Vagina (tissue), 2 donors: Measurements from ENCODE around the gene EEF1A2. TPM values are rescaled to one million over a fixed set of nuclear protein-coding genes. Genes with fewer than 3 reads are reported as not detected.

ENCODE experiments used
- DNase-seq, 2 donors: peaks; one replicate each; pipeline ENCODE4 v3.0.0-alpha.2; 2017; ENCODE audit errors: extremely low spot score in 2 of 2
- H3K27ac ChIP-seq: fragments of 200-600 bp; sonication (generic); one replicate; pipeline ENCODE4 v1.5.1; 2019
- H3K27me3 ChIP-seq: fragments of 200-600 bp; sonication (generic); one replicate; pipeline ENCODE4 v1.5.1; 2019
- H3K36me3 ChIP-seq, 2 donors: fragments of 200-600 bp; sonication (generic); one replicate each; pipeline ENCODE4 v1.5.1; 2017 to 2019
- H3K4me1 ChIP-seq: fragments of 200-600 bp; sonication (generic); one replicate; pipeline ENCODE4 v1.5.1; 2019
- H3K4me3 ChIP-seq, 2 donors: fragments of 200-600 bp; sonication (generic); 1 replicate in 1 of 2; 2 replicates in 1 of 2; pipeline ENCODE4 v1.5.1; 2016 to 2019
- H3K9me3 ChIP-seq: fragments of 200-600 bp; sonication (generic); one replicate; pipeline ENCODE4 v1.5.1; 2019
- CTCF ChIP-seq, 3 experiments: fragments of 450-650 bp in 2 of 3; fragments of 200-600 bp in 1 of 3; sonication (generic) in 1 of 3; IDR thresholded peaks; one replicate each; pipeline ENCODE4 v1.5.1; 2017 to 2019; ENCODE audit warnings: antibody characterized with exemption in 3 of 3, mild to moderate bottlenecking in 2 of 3, moderate library complexity in 2 of 3
- POLR2A ChIP-seq, 2 donors: fragments of 450-650 bp; IDR thresholded peaks; one replicate each; pipeline ENCODE4 v1.6.1; 2017; ENCODE audit warnings: antibody characterized with exemption in 2 of 2, mild to moderate bottlenecking in 2 of 2, moderate library complexity in 2 of 2
- POLR2AphosphoS5 ChIP-seq, 2 donors: sonication (generic); formaldehyde crosslinking; IDR thresholded peaks; one replicate each; pipeline ENCODE4 v1.9.0; 2017; ENCODE audit warnings: antibody characterized with exemption in 2 of 2, mild to moderate bottlenecking in 2 of 2, low read depth in 1 of 2; ENCODE audit not compliant: insufficient read depth in 1 of 2
- intact Hi-C: fragments of 100-400 bp; cut with DNase I; formaldehyde crosslinking; loops from one replicate; pipeline ENCODE4 v1.15.1; 2023
- total RNA-seq: library from RNA; depleted of rRNA; stranded (reverse); fragments of >200 nt; gene quantifications from one replicate; pipeline ENCODE4 v1.2.3, GENCODE V29; 2016

The EEF1A2 gene
- total RNA-seq, 1 donor from 2014 or later: 9.8 TPM

GRCh38 chr20:63494084-63494419, 4.8 kb downstream of the EEF1A2 start:
- intact Hi-C loops: no loop called here
- peaks cover 14% of the 10 kb centered on the region for H3K4me1 ChIP-seq
- H3K27me3 ChIP-seq: peaks cover 12% of the 10 kb centered on the region
- H3K36me3 ChIP-seq: no peaks in the 10 kb centered on the region
- H3K4me3 ChIP-seq: no peak overlapping the region
- no peak for TF ChIP-seq POLR2A (IDR thresholded peaks at IDR 0.05)
- TF ChIP-seq CTCF (IDR thresholded peaks at IDR 0.05): no peak
- TF ChIP-seq POLR2AphosphoS5 (IDR thresholded peaks at IDR 0.05; ENCODE audit: insufficient read depth in 1 of 2, low read depth in 1 of 2): no peak
- no peak overlapping the region for H3K27ac ChIP-seq
- H3K9me3 ChIP-seq: no peaks in the 10 kb centered on the region
- no peak for DNase-seq

DNA sequence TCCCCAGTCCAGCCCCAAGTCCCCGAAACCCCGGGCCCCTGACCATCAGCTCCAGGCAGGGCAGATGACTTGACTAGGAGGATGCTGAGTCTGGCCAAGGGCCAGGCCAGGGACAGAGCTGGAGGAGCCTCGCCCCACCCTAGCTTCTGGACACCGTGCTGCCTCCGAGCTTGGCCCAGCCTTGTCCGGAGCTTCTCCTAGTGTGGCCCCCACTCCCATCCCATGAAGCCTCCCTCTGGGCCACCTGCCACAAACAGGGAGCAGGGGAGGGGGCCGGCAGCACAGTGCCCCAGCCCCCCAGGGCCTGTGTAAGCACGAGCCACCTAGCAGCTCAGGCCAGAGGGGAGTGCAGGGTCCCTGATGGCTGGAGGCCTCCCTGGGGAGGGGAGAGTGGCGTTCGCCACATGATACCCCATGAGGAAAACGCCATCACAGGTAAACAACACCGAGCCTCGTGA, 5.3 kb downstream of the EEF1A2 start:
- Histone ChIP-seq H3K36me3 (no peaks in the 10 kb centered on the region), H3K27me3 (peaks cover 12% of the 10 kb centered on the region), H3K27ac (no peak overlapping the region), H3K9me3 (no peaks in the 10 kb centered on the region), H3K4me3 (no peak overlapping the region), H3K4me1 (peaks cover 14% of the 10 kb centered on the region)
- TF ChIP-seq POLR2A (IDR thresholded peaks at IDR 0.05): no peak
- TF ChIP-seq CTCF (IDR thresholded peaks at IDR 0.05): no peak
- no peak for TF ChIP-seq POLR2AphosphoS5 (IDR thresholded peaks at IDR 0.05; ENCODE audit: insufficient read depth in 1 of 2, low read depth in 1 of 2)
- no peak for DNase-seq
- intact Hi-C loops: no loop called here

GRCh38 chr20:63492982-63493381, 5.9 kb downstream of the EEF1A2 start:
- no peak for DNase-seq
- H3K27me3 ChIP-seq: peaks cover 6% of the 10 kb centered on the region
- H3K36me3 ChIP-seq: no peaks in the 10 kb centered on the region
- TF ChIP-seq POLR2A (IDR thresholded peaks at IDR 0.05): no peak
- TF ChIP-seq POLR2AphosphoS5 (IDR thresholded peaks at IDR 0.05; ENCODE audit: insufficient read depth in 1 of 2, low read depth in 1 of 2): no peak
- no peak for TF ChIP-seq CTCF (IDR thresholded peaks at IDR 0.05)
- peaks cover 8% of the 10 kb centered on the region for H3K4me1 ChIP-seq
- no peak overlapping the region for H3K4me3 ChIP-seq
- no peak overlapping the region for H3K27ac ChIP-seq
- no peaks in the 10 kb centered on the region for H3K9me3 ChIP-seq
- intact Hi-C loops: no loop called here

DNA sequence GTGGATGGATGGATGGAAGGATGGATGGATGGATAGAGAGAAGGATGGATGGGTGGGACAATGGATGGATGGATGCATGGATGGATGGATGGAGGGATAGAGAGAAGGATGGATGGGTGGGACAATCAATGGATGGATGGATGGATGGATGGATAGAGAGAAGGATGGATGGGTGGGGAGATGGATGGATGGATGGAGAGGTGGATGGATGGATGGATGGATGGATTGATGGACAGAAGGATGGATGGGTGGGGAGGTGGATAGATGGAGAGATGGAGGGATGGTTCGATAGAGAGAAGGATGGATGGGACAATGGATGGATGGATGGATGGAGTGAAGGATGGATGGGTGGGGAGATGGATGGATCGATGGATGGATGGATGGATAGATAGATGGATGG, 6.4 kb downstream of the EEF1A2 start:
- H3K27me3 ChIP-seq: peaks cover 6% of the 10 kb centered on the region
- H3K4me3 ChIP-seq: no peak overlapping the region
- peaks cover 5% of the 10 kb centered on the region for H3K4me1 ChIP-seq
- no peaks in the 10 kb centered on the region for H3K9me3 ChIP-seq
- no peak overlapping the region for H3K27ac ChIP-seq
- H3K36me3 ChIP-seq: no peaks in the 10 kb centered on the region
- intact Hi-C loops: no loop called here
- DNase-seq: no peak
- TF ChIP-seq POLR2AphosphoS5 (IDR thresholded peaks at IDR 0.05; ENCODE audit: insufficient read depth in 1 of 2, low read depth in 1 of 2) (no peak), POLR2A (IDR thresholded peaks at IDR 0.05) (no peak), CTCF (IDR thresholded peaks at IDR 0.05) (no peak)

- Histone ChIP-seq H3K9me3 (no peaks in the 10 kb centered on the region), H3K4me3 (no peak overlapping the region), H3K27me3 (peaks cover 9% of the 10 kb centered on the region), H3K4me1 (peaks cover 5% of the 10 kb centered on the region), H3K36me3 (no peaks in the 10 kb centered on the region), H3K27ac (no peak overlapping the region)
- TF ChIP-seq CTCF (IDR thresholded peaks at IDR 0.05) (no peak), POLR2AphosphoS5 (IDR thresholded peaks at IDR 0.05; ENCODE audit: insufficient read depth in 1 of 2, low read depth in 1 of 2) (no peak), POLR2A (IDR thresholded peaks at IDR 0.05) (no peak)
- intact Hi-C loops: no loop called here
- DNase-seq: no peak
Observed at GRCh38 chr20:63491635-63492230, 7.2 kb downstream of the EEF1A2 start.
